HG02798 (cell line): ENCODE measurements around the gene AQR.
A peak's percentile ranks its signal among the peaks of the same experiment; 100 is the strongest.

Source experiments
- ATAC-seq: cut with Tn5 transposase; IDR thresholded peaks from one replicate; pipeline ENCODE4 v1.9.1; 2021; ENCODE audit warnings: mild to moderate bottlenecking; ENCODE audit not compliant: unreplicated experiment, poor library complexity

The AQR gene

DNA sequence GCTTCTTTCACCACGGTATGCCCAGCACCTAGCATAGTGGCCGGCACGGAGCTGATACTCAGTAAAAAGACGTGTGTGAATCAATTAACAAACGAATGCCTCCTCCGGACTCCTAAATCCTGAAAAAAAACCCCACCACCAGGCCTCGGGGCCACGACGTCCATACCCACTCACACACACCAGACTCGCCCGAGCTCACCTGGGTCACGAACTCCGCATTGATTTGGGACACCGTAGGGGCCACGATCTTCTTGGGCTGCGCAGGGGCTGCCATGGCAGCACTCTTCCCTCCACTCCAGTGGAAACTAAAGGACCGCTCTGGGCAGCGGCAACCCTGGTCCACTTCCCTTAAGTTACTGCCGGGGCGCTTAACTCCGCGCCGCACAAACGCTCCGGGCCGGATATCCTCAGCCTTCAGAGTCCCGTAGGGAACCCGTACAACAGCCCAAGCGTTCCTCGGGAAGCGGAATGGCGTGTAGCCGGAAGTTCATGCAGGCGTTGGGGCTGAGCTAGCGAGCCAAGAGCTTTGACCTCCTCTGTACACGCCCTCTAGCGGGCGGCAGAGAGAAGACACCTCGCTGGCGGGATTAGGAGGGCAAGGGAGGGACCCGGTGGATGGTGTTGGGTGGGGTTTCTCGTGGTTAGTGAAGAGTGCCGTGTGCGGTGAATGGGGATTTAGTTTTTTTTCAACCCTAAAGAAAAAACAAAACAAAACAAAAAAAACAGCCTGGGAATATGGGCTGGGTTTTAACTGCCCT, at the start of gene AQR:
Gene AQR, minus strand, starts transcription at position 403 of the 758 bp plus-strand sequence. Its CDS starts 129 bp downstream, at position 274.
- peak; percentile 99 for ATAC-seq

DNA sequence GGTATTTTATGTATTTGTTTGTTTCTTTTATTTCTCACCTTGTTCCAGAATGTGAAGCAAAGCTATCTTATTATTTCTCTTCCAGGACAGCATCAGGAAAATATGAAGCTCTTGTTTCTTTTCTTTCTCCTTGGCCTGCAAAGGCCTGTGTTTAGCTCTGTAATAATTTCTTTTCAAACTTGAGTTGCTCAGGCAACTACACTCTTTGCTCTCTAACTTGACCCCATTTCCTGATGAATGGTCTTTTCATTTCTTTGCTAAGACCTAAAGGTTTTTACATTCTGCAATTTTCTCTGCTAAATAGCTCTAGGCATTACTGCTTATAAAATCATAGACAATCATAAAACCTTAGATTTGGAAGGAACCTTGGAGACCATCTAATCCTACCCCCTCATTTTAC, 44.7 kb upstream of the AQR start:
- ATAC-seq, result no peak

DNA sequence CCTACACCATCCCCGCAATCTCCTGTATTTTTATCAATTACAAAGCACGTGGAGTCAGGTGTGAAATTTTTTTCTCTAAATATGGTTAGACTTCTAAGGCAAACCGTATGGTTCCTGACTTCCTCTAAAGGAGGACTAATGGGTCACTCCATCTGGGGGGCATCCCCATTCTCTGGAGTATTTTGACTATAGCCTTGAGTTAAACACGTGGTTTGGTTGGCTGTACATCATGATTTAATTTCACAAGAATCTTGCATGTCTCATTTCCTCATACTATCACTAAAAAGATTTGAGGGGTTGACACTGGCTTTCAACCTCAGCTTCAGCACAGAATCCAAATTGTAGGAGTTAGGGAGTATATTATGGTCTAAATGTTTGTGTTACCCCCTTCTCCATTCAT, 43.8 kb upstream of the AQR start:
- ATAC-seq, result no peak

DNA sequence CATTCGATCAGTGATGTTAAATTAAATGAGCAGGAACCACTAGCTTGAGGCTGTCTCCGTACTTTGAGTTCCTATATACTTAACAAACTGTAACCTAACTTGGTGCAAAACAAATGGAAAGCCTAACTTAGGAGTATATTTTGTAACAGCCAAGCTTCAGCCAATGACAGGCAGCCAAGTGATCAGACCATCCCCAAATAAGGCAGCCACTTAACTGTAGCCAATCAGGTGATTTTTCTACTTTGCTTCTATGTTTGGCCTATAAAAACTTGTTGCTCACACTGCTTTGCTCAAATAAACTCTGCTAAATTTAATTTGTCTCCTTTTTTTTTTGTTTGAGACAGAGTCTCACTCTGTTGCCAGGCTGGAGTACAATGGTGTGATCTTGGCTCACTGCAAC, 37.9 kb upstream of the AQR start:
- no peak for ATAC-seq

DNA sequence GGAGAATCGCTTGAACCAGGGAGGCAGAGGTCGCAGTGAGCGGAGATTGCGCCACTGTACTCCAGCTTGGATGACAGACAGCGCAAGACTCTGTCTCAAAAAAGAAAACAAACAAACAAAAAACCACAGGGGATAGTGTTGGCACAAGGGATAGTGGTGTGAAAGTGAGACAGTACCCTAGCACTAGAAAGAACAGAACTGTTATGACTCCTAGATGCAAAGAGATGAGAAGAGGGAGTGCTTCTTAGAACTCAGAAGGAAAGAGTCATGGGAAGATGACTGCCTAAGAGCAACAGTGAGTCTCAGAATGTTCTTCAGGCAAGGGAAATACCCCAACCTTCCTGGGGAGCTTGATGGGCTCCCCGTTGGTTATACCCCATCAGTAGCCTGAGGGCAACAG, 36.4 kb upstream of the AQR start:
- ATAC-seq, result no peak

DNA sequence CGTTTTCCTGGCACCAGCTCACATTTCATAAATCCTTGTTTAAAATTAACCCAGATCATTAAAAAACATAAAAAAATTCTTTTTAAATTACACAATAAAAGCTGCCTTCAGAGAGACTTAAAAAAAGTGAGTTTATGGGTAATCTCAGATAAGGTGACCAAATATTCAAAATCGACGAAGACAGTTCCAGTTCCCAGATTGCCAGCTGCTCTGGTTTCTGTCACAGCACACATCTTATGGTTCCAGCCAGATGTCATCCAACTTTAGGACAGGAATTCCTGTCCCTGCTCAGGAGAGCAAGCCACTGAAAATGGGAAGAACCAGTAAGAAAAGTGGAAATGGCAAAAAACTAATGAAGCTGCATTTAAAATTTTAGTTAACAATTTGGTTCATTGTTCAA, 34.4 kb upstream of the AQR start:
- no peak for ATAC-seq

DNA sequence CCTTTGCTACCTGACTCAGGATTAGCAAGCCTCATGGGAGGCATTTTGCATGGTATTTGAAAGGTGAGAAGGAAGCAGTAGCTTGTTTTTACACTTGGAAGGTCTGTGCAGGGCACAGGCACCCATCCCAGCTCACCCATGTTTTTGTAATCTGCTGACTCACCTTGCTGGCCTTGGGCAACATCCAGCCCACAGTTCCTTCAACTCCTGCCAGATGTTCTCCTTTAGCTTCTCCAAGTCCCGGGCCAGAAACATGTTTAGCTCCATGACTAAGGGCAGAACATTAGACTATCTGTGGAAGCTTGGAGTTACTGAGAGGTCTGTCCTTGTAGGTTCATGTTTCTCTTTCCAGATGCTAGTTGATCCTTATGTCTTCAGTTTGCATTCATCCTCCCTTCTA, 31.0 kb upstream of the AQR start:
- ATAC-seq, result no peak

DNA sequence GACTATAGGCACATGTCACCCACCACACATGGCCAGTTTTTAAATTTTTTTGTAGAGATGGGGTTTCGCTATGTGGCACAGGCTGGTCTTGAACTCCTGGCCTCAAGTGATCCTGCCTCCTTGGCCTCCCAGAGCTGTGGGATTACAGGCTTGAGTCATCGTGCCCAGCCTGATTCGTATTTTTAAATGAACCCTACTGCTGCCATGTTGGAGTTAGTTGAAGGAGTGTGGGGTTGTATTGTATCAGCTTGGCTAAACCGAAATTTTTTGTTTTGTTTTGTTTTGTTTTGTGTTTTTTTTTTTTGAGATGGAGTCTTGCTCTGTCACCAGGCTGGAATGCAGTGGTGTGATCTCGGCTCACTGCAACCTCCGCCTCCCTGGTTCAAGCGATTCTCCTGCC, 30.4 kb upstream of the AQR start:
- no peak for ATAC-seq

DNA sequence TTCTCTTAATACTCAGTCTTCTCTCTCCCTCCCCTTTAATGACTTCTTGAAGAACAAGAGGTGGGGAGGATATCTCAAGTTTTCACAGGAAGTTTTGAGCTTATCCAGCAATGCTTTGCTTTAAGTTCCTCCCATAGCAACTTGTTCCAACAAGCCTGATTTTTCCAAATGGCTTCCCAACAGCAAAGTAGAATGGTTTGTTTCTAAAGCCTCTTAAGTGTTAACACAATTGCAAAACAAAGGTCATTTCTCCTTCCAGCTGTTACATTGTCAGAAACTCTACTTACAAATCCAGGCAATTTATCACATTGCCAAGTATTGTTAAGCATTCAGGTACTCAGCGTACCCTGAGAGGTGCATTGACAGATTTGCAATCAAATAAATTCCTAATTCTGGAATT, 25.4 kb upstream of the AQR start:
- ATAC-seq, result no peak

DNA sequence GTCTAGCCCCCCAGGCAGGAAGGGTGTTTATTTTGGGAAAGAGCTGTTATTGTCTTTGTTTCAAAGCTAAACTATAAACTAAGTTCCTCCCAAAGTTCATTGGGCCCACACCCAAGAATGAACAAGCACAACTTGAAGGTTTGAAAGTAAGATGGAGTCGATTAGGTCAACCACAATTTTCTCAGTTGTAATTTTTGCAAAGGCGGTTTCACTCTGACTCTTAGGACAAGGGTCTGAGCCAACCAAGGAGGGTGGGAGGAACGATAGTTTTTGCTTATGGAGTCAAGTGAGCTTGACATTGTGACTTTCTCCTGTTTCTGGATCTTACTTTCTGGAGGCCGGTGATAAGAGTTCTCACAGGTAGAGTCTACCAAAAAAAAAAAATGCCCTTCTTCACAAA, 24.3 kb upstream of the AQR start:
- ATAC-seq, result peak; percentile 97

DNA sequence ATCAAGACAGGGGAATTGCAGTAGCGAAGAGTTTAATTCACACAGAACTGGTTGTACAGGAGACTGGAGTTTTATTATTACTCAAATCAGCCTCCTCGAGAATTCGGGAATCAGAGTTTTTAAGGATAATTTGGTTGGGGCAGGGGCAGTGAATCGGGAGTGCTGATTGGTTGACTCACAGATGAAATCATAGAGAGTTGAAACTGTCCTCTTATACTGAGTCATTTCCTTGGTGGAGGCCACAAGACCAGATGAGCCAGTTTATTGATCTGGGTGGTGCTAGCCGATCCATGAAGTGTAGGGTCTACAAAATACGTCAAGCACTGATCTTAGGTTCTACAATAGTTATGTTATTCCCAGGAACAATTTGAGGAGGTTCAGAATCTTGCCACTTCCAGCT, 23.9 kb upstream of the AQR start:
- ATAC-seq, result no peak

DNA sequence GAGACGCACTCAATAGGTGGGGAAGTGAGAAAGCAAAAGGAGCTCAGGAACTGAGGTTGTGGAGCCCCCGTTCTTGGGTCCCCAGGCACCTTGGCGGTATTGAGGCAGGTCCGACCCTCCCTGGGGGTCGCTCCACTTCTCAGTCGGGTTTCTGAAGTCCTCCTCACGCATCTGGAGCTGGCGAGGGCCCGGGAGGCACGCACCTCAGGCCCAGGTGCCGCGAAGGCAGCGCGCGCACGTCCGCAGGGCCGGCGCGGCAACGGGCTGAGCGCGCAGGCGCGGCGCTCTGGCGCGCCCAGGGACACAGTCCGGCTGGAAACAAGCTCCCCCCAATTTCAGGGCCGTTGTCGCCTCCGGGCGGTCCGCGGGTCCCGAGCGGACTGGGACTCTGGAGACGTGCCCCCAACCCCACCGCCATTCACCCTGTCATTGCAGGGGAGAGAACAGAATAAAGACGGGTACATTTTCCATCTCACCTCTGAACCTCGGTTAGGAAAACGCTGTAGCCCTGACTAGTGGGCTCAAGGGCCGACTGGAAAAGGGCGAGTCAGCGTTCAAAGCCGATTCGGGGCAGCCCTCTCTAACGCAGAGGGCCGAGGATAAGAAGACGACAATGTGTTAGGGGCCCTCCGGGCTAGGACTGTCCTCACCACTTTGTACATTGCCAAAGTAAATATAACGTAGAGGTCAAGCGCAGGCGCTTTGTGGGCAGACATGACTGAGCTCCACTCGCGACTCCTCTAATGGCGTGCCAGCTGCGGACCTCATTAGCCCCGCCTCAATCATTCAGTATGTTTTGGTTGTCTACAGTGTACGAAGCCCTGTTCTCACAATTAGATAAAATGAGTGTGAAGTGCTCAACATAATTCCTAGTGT, 18.7 kb upstream of the AQR start, which contains the start of gene ZNF770:
Gene ZNF770, minus strand, starts transcription at position 261 of the 876 bp plus-strand sequence. CDS start 4,853 bp downstream, outside the sequence.
- ATAC-seq, result peak; percentile 84

DNA sequence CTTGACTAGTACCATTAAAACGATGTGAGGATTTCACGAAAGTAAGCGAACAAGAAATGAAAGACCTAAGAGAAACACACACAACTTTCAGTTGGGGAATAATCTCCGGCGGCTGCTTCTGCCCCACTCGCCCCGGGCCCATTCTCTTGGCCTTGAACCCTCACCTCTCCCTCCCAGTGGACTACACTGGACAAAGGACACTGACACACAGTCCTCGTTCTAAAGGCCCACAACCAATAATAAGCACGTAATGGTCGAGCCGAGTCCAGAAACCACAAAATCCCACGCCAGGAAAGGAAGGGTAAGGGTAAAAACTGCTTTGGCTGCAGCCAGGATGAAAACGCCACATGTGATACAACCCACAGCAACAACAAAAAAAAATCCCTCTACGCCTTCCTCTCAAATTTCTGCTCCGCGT, 18.1 kb upstream of the AQR start:
- no peak for ATAC-seq

DNA sequence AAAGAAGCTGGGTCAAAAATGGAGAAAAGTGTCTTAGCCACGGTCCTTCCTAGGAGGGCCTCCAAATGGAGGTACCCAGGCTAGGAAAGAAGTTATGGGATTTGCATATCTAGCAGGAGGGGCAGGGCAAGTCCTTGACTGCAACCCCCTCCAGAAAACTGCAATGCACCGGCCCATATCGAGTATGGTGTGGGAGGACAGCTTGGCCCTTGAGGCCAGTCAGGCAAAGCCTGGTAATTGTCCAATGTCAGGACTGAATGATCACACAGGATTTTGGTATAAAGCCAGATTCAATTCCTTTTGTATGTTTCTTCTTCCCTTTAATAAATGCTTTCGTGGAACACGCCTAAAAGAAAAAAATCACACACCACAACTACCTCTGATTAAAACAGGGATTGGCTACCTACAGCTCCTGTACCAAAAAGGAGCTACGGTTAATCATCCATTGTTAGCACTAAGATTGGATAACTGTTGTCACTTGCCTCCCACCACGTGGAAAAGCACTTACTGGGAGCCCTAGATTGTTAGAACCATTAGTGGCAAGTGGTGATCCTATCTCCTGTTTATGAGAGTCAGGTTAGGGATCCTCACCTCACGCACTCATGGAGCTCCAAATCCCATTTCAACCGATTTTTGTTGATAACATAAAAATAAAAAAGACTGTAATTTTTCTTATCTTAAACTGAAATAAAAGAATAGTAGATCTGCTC, 17.4 kb upstream of the AQR start:
- ATAC-seq, result no peak

DNA sequence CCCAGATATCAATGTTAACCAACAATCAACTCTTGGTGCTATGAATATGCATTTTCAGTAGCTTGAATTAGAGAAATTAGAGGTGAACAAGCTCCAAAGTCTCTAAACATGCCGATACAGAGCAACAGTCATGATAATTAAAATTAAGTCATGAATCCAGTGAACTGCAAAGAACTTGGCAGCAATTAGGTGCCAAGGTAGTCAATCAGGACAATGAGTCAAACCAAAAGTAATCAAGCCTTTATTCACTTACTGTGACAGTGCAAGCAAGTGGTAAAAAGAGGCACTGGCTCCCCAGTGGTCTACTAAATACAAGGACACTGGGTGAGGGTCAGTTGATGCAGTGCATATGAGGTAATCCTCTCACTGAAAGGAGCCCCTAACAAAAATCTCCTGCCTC, 16.8 kb upstream of the AQR start:
- ATAC-seq, result no peak

DNA sequence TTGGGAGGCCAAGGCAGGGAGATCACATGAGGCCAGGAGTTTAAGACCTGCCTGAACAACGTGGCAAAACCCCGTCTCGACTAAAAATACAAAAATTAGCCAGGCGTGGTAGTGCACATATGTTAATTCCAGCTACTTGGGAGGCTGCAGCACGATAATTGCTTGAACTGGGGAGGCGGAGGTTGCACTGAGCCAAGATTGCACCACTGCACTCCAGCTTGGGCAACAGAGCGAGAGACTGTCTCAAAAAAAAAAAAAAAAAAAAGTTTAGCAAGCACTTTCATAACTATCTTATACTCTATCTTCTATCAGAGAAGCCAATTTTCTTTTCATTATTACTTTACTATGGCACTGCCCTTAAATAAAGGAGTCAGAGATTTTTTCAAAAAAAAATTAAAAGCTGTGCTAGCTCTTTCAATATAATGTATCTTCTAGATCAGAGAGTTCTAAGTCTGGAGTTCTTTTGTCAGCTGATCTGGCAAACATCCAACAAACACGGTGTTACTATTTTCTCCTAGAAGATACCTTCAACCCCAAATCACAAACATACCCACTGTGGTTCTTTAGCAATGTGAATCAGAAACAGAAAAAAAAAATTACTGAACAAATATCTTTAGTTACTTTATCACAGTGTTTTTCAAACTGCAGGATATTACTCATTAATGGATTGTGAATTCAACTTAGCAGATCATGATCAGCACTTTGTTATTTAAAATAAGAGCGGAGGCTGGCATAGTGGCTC, 15.5 kb upstream of the AQR start:
- no peak for ATAC-seq

DNA sequence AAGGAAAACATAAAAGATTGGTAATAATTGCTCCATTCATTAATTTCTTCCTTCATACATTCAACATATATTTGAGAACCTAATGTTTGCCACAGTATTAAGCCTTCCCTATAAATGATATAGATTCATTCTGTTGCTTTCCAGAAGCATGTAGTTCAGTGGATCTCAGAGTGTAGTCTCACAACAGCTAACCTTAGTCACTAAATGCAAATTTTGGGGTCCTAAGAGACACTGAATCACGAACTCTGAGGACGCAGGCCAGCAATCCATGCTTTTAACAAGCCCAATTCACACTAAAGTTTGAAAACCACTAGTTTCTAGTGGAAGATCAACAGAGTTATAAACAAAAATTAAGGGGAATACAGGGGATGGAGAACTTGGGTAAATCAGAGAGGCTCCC, 7.2 kb upstream of the AQR start:
- no peak for ATAC-seq

DNA sequence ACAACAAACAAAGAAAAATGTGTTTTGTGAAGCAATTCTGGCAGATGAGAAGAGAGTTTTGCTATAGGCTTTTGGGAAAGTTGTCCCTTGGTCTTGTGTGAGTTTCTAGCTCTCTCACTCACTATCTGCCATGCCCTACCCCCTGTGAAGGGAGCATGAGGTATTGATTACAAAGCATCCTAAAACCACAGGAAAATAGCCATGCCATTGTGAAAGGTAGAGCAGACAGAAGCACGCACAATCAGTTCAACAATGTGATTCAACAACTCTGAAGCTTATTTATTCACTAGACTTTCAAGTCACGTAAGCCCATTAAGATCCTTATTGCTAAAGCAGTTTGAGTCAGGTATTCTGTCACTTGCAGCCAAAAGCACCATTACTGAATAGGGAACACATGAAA, 6.5 kb upstream of the AQR start:
- no peak for ATAC-seq

DNA sequence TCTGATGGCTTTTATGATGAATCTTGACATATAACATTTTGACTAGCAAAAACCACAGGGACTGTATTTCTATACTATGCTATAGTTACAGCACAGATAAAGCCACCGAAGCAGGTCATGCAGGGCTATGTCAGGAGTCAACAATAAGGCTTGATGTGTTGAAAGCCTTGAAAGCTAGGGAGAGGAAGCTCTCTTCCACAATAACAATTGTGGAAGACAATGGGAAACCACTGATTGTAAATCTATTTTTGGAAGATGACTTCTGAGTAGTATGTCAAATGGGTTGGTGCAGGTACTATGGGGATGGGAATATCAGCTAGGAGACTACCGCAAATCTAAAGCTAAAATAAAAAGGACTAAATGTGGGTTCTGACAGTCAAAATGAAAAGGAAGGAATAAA, 4.0 kb upstream of the AQR start:
- ATAC-seq, result no peak

DNA sequence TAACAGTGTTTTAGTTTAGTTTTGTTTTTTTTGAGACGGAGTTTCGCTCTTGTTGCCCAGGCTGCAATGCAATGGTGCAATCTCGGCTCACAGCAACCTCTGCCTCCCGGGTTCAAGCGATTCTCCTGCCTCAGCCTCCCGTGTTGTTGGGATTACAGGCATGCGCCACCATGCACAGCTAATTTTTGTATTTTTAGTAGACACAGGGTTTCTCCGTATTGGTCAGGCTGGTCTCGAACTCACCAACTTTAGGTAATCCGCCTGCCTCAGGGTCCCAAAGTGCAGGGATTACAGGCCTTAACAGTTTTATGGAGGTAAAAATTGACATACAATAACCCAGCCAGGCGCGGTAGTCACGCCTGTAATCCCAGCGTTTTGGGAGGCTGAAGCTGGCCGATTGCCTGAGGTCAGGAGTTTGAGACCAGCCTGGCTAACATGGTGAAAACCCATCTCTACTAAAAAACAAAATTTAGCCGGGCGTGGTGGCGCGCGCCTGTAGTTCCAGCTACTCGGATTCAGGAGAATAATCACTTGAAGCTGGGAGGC, 629 bp upstream of the AQR start:
- ATAC-seq, result peak; percentile 3
